Activated CD4-positive, alpha-beta T cell treated with anti-CD3 and anti-CD28 coated beads for 48 hours (primary cell): ENCODE measurements around the gene DHCR7.

Source experiments
- DNase-seq: peaks from one replicate; pipeline ENCODE4 v3.0.0-alpha.2; 2020

DHCR7 gene

DNA sequence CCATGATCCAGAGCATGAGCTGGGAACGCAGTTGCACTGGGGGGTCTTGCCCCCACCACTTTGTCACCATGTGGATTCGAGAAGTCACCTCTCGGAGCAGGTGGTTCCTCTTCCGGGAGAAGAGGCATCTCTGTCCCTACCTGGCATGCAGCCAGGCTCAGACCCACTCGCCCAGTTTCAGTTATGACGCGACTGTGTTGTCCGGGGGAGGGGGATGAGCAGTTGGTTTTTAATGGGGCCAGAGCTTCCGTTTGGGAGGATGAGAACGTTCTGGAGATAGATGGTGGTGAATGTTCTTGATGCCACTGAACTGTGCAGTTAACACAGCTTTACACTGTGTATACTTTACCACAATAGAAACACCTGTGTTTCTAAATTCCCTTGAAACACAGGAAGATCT, 41.5 kb downstream of the DHCR7 start:
- no peak for DNase-seq

DNA sequence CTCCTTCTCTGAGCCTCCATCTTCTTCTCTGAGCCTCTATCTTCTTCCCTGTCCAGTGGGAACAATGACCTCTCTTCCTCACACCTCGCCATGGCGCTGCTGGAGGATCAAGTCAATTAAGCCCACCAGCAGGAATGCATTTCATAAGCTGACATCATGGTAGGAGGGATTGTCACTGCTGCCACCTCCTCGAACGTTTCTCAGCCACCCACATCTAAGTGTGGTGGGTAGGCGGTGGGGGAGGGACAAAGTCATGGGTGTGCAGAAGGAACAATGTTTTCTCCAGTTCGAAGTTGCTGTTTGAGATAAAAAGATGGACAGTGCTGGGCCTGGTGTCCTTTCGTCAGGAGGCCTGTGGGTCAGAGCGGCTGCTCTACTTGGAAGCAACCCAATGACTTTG, 44.0 kb downstream of the DHCR7 start:
- no peak for DNase-seq

DNA sequence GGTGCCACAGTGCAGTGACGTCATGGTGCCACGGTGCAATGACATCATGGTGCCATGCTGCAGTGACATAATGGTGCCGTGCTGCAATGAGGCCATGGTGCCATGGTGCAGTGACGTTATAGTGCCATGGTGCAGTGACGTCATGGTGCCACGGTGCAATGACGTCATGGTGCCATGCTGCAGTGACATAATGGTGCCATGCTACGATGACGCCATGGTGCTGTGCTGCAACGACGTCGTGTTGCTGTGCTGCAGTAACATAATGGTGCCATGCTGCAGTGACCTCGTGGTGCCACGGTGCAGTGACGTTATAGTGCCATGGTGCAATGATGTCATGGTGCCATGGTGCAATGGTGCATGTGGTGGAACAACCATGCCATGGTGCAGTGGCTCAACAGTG, 45.3 kb downstream of the DHCR7 start:
- DNase-seq, result no peak

DNA sequence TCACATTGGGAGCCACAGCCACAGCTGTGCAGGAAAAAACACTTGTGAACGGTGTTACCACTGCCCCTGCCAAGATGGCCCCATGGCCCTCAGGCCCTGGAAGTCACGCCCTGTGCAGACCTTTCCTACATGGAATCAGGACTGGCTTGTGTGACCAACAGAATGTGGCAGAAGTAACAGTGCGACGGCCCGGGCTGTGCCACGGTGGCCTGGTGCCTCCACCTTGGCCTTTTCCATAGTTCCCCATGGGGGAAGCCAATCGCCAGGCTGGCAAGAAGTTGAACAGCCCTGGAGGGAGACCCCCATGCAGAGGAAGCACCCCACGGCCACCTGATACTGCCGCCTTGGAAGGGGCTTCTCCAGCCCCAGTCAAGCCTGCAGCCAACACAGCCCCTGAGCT, 48.0 kb downstream of the DHCR7 start:
- DNase-seq, result no peak

DNA sequence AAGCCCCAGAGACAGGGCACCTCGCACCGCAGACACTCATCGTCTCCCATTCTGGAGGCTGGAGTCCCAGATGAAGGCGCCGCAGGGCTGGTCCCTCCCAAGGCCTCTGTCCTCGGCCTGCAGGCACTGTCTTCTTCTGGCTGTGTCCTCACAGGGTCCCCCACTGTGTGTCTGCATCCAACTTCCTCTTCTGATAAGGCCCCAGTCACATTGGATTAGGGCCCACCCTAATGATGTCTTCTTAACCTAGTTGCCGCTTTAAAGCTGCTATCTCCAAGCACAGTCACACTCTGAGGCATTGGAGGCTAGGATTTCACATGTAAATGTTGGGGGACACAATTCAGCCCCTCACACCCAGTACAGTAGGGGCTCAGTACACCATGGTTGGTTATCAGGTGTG, 48.9 kb downstream of the DHCR7 start:
- no peak for DNase-seq

DNA sequence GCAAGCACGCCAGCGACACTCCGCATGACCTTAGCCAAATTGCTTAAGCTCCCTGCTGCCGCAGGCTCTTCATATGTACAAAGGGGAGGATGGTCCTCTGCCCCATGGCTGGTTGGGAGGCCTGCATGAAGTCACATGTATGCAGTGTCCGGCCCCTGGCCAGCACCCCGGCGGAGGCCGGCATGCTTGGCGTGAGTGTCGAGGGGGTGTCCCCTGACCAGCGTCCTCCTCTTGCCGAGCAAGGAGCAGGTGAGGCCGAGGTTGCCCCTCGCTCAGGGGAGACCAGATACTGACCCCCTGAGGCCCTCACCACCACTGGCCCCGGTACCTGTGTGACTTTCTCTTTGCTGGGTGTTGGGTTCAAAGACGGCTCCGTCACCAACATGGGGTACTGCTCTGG, 50.2 kb downstream of the DHCR7 start:
- DNase-seq, result no peak

DNA sequence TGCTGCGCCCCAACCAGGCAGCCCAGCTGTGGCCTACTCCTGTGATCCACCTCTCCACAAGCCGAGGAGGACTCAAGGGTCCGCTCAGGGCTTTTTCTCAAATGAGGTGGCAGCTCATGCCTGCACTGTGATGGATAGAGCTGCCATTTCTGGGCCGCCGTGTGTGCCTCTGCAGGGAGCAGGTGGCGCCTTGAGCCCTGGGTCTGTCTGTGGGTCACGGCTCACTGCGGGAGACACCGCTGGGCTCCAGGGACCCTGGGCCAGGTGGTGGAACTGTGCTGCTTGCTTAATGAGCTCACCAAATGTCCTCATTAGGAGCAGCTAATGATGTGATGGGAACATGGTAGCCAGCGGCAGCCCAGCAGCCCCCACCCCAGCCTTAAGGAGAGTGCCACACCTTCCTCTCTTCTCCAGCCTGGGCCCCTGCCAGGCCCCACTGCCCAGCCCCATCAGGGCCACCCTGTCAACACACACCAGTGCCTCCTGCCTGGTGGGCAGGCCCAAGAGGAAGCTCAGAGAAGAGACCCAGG, 50.8 kb downstream of the DHCR7 start:
- DNase-seq, result no peak

DNA sequence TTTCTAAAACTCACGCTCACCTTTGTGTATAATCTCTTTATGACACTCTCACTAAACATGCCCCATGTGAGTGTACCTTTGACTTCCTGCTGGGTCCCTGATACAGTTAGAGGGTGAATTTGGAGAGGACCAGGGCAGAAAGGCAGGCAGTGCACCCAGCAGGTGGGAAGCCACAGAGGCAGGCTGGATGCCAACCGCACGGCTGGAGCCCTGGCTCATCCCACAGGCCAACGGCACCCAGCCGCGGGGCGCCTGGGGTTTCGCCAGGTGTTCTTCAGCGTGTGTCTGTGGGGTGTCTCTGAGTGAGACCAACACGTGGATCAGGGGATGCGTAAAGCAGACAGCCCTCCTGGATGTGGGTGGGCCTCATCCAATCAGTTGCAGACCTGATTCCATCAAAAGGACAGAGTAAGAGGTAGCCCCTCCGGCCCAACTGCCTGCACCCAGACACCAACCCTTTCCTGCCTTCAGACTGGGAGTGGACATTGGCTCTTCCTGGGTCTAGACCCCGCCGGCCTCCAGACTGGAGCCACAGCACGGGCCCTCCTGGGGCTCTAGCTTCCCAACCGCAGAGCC, 51.6 kb downstream of the DHCR7 start:
- DNase-seq, result no peak

DNA sequence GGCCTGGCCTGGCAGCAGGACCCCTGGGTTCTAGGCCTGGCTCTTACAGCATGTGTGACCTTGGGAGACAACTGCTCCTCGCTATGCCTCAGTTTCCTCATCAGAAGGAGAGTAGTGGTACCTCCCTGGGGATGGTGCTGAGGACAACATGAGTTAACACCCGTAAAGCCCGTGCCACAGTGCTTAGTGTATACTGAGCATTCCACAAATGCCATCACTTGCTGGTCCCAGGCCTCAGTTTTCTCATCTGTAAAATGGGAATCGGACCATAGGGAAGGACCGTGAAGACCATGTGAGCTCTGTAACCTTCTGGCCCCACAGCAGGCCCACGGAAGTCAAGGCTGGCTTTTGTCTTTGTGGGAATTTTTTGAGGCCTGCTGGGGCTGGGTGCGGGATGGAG, 52.4 kb downstream of the DHCR7 start:
- no peak for DNase-seq

DNA sequence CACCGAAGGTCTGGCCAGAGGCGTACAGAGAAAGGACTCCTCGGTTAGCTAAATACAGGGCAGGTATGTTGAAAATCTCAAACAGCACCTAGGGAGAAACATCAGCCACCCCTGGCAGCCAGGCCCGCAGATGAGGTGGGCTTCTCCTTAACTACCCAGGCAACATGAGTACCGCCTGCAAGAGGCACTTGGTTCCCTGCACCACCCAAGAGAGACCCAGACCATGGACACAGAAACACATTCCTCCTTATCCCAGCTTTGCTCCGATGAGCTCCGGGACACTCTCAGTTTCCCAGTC, 53.0 kb downstream of the DHCR7 start:
- no peak for DNase-seq

DNA sequence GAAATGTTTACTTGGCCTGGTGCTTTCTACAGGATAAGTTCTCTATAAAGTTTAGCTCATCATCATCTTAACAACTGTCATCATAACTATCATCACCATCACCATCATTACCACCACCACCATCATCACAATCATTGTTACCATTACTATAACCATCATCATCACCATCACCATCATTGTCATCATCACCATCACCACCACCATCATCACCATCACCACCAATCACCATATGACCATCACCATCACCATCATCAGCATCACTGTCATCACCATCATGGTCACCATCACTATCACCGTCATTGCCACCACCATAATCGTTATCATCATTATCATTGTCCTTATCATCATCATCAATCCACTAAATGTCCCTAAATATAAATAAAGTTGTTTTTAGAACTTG, 54.9 kb downstream of the DHCR7 start:
- no peak for DNase-seq

DNA sequence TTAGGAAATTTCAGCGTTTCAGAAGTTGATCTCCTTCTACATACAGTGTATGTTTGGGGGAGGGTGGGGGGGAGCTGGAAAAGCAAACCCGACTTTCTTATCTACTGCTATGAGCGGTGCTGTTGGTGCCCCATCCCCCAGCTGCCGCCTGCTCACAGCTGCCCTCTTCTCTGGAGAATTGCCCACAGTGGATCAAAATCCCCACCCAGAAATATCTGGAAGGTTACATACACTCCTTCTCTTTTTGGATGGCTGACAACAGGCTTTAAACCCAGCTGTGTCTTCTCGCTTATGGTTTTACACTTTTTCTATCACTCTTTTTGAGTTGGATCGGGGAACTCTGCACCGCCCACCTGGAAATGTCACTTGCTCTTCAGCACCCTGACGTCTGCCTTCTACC, 56.4 kb downstream of the DHCR7 start:
- DNase-seq, result no peak

DNA sequence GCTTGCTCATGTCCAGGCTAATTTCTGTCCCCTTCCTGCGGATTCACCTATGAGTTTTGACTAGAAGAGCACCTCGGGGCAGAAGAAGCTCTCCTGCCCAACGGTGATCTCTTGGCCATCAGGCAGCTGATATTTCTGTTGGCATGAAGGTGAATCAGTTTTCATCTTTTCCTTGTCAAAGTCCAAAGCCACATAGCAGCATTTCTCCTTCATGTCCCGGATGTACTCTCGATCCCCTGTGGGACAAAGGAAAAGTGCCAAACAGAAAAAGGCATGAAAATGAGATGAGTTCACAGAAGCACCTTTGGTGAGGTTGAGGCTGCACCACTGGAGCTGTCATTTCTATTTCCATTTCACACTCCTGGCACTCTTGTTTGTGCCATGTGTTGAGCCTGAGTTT, 56.8 kb downstream of the DHCR7 start:
- no peak for DNase-seq

DNA sequence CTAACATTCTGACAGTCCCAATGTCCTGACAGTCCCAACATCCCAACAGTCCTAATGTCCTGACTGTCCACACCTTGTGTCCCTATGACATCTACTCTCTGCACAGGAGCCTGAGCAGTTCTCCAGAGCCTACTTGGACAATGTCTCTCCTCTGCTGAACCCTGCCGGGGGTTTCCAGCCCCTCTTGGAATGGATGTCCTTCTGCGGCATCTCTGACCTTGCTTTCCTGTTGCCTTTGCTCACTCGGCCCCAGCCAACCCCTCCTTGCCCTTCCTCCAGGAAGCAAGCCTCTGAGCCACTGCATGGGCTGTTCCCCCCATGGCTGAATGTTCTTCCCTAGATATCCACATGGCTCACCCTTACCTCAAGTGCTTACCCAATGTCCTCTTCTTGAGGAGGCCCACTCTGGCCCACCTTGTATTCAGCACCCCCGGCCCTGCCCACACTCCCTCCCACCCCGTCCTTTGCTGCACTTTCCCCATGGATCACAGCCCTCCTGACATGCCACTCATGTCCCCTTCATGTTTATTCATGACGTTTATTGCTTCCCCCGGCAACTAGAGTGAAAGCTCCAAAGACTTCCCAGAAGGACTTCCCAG, 59.5 kb downstream of the DHCR7 start:
- DNase-seq, result peak; percentile 7

DNA sequence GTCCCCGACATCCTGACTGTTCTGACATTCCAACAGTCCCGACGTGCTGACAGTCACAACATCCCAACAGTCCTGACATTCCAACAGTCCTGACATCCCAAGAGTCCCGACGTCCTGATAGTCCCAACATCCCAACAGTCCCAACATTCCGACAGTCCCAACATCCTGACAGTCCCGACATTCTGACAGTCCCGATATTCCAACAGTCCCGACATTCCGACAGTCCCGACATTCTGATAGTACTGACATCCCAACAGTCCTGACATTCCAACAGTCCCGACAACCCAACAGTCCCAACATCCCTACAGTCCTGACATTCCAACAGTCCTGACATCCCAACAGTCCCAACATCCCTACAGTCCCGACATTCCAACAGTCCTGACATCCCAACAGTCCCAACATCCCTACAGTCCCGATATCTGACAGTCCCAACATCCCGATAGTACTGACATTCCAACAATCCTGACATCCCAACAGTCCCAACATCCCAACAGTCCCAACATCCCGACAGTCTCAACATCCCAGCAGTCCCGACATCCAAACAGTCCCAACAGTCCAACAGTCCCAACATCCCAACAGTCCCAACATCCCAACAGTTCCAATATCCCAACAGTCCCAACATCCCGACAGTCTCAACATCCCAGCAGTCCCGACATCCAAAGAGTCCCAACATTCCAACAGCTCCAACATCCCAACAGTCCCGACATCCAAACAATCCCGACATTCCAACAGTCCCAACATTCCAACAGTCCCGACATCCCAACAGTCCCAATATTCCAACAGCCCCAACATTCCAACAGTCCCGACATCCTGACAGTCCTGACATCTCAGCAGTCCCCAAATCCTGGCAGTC, 60.2 kb downstream of the DHCR7 start:
- no peak for DNase-seq

DNA sequence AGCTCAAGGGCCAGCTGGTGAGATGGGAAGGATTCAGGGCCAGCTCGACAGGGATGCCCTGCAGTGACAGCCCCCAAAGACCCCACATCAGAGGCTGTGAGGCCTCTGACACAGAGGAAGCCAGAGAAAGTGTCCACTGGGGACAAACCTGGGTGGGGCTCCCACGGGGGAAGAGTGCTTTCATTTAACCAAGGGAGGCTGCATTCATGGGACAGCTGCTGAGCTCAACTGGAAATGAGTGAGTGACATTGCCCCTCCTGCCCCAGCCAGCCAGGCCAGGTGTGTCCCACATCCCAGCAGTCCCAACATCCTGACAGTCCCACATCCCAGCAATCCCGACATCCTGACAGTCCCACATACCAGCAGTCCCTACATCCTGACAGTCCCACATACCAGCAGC, 61.0 kb downstream of the DHCR7 start:
- no peak for DNase-seq

DNA sequence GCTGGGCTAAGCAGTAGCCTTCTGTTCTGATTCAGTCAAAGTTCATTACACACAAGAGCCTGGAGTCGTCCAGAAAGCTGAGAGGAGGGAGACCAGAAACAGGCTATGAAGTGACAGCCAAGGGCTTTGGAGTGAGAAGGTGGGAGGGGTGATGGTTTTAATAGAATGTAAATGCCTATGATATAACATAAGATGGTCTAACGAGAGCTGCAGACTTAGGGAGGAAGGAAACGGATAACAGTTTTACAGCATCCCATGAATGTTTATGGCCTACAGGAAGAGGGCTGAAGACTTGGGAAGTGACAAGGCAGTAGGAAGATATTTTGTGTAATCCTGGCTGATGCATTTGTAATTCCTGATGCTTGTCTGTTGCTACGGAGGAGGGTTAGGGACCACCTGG, 62.0 kb downstream of the DHCR7 start:
- no peak for DNase-seq

DNA sequence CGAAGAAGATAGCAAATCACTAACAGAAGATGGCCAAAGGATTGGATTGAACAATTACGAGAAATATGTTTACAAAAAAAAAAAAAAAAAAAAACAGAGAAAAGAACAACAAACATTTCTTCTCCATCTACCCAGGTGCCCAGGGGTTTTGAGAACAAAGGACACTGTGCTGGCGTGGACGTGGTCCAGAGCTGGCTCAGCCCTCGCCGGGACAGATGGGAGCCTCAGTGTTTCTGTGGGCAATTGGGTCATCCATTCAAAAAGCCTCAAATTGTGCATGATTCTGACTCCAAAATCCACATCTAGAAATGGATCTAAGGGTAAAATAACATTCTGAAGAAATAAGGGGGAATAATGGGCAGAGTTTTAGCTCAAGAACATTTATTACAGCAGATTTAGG, 63.1 kb downstream of the DHCR7 start:
- DNase-seq, result no peak

DNA sequence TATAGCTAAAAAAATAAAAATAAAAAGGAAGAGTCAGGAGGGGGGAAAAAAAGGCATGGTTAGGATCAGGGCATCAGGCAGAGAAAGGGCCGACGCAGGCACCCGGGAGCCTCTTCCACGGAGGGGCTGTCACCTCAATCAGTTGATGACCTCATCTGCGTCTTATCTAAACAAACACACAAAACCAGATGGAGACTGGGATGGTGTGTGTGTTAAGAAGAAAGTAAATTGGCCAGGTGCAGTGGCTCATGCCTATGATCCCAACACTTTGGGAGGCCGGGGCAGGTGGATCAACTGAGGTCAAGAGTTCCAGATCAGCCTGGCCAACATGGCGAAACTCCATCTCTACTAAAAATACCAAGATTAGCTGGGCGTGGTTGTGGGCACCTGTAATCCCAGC, 63.6 kb downstream of the DHCR7 start:
- DNase-seq, result no peak
